Progenitor cell of endocrine pancreas (in vitro differentiated cells): ENCODE measurements around the gene PSME3IP1. TPM values are rescaled to one million over a fixed set of nuclear protein-coding genes. Genes with fewer than 3 reads are reported as not detected.
A peak's percentile ranks its signal among the peaks of the same experiment; 100 is the strongest.

ENCODE experiments used
- DNase-seq: peaks from one replicate; pipeline ENCODE4 v3.0.0; 2021; ENCODE audit warnings: low spot score; ENCODE audit not compliant: unreplicated experiment
- H3K27ac Mint-ChIP-seq: 2 replicates; pipeline ENCODE4 v1.8.0; 2021; ENCODE audit warnings: mild to moderate bottlenecking, moderate library complexity, mixed read lengths
- H3K27me3 Mint-ChIP-seq: 2 replicates; pipeline ENCODE4 v1.8.0; 2021; ENCODE audit warnings: mixed read lengths
- H3K36me3 Mint-ChIP-seq: 2 replicates; pipeline ENCODE4 v1.8.0; 2022; ENCODE audit warnings: mixed read lengths; ENCODE audit not compliant: insufficient read depth
- H3K4me1 Mint-ChIP-seq: 2 replicates; pipeline ENCODE4 v1.8.0; 2021; ENCODE audit warnings: low read depth, mixed read lengths
- H3K4me3 Mint-ChIP-seq: 2 replicates; pipeline ENCODE4 v1.8.0; 2021; ENCODE audit warnings: low read depth, mild to moderate bottlenecking, moderate library complexity, mixed read lengths
- H3K9me3 Mint-ChIP-seq: 2 replicates; pipeline ENCODE4 v1.8.0; 2021; ENCODE audit warnings: low read depth, mixed read lengths
- total RNA-seq: library from RNA; stranded (reverse); gene quantifications from 2 replicates; pipeline ENCODE4 v1.2.1, GENCODE V29; 2021
- TF ChIP-seq, protein P1 (sequence below): fragments of 200-600 bp; sonication (generic); IDR thresholded peaks from one replicate; pipeline ENCODE4 v1.5.0; 2021; ENCODE audit warnings: antibody characterized with exemption, mild to moderate bottlenecking; ENCODE audit not compliant: unreplicated experiment

PSME3IP1 gene
- total RNA-seq, 1 donor from 2014 or later = 101 TPM

DNA sequence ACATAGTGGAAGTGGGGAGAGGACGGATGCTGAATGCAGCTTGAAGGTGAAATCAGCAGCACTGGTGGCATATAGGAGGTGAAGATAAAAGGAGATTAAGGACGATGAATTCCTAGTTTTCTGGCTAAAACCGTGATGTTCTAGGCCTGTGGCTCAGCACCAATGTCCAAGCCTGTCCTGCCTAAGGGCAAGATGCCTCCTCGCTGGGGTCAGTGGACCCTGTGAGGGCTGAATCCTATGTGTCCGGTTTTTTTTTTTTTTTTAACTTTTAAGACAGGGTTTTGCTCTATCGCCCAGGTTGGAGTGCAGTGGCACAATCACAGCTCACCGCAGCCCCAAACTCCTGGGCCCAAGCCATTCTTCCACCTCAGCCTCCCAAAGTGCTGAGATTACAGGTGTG, 80.7 kb downstream of the PSME3IP1 start:
- H3K36me3 Mint-ChIP-seq = no peaks in the 10 kb centered on the region
- H3K9me3 Mint-ChIP-seq = no peaks in the 10 kb centered on the region
- no peaks in the 10 kb centered on the region for H3K4me1 Mint-ChIP-seq
- no peak for DNase-seq
- H3K27ac Mint-ChIP-seq = no peak overlapping the region
- TF ChIP-seq, protein P1, sequence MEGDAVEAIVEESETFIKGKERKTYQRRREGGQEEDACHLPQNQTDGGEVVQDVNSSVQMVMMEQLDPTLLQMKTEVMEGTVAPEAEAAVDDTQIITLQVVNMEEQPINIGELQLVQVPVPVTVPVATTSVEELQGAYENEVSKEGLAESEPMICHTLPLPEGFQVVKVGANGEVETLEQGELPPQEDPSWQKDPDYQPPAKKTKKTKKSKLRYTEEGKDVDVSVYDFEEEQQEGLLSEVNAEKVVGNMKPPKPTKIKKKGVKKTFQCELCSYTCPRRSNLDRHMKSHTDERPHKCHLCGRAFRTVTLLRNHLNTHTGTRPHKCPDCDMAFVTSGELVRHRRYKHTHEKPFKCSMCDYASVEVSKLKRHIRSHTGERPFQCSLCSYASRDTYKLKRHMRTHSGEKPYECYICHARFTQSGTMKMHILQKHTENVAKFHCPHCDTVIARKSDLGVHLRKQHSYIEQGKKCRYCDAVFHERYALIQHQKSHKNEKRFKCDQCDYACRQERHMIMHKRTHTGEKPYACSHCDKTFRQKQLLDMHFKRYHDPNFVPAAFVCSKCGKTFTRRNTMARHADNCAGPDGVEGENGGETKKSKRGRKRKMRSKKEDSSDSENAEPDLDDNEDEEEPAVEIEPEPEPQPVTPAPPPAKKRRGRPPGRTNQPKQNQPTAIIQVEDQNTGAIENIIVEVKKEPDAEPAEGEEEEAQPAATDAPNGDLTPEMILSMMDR = no peak
- H3K4me3 Mint-ChIP-seq = no peak overlapping the region
- H3K27me3 Mint-ChIP-seq = peaks cover 3% of the 10 kb centered on the region

DNA sequence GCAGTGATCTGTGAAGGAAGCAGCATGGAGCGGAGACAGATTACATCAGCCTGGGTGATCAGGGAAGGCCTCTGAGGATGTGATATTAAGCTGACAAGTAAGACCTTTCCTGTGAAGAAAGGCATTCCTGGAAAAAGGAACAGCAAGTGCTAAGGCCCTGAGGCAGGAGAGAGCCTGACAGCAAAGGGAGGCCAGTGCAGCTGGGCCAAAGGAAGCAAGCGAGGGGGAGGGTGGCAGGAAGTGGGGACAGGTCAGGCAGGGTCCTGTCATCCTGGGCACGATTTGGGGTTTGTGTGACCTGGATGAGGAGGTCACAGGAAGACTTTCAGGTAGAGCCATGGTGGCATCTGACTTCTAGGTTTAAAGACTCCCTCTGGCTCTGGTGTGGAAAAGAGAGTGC, 81.1 kb downstream of the PSME3IP1 start:
- H3K9me3 Mint-ChIP-seq = no peaks in the 10 kb centered on the region
- H3K27ac Mint-ChIP-seq = no peak overlapping the region
- no peak for DNase-seq
- no peaks in the 10 kb centered on the region for H3K36me3 Mint-ChIP-seq
- no peak overlapping the region for H3K4me3 Mint-ChIP-seq
- no peaks in the 10 kb centered on the region for H3K4me1 Mint-ChIP-seq
- TF ChIP-seq, protein P1 = no peak
- H3K27me3 Mint-ChIP-seq = peaks cover 3% of the 10 kb centered on the region

- Mint-ChIP-seq H3K27me3 (peaks cover 13% of the 10 kb centered on the region), H3K9me3 (no peaks in the 10 kb centered on the region), H3K4me1 (no peaks in the 10 kb centered on the region), H3K36me3 (no peaks in the 10 kb centered on the region), H3K4me3 (no peak overlapping the region), H3K27ac (peak overlapping the region; percentile 41)
- no peak for DNase-seq
- TF ChIP-seq, protein P1 = no peak
Observed at GRCh38 chr16:57102888-57103851, 82.7 kb downstream of the PSME3IP1 start.

Other genes with a start within 250 kb of the PSME3IP1 start
- not detected in 2 replicates for gene CETP, start 224.1 kb downstream of the PSME3IP1 start, total RNA-seq
- not detected in 2 replicates for gene NLRC5, start 196.5 kb downstream of the PSME3IP1 start, total RNA-seq
- gene CPNE2, start 93.5 kb downstream of the PSME3IP1 start, total RNA-seq = 6.7 and 10.1 TPM in 2 replicates
- gene RSPRY1, start 290 bp upstream of the PSME3IP1 start, total RNA-seq = 57.4 and 63.7 TPM in 2 replicates
- gene ARL2BP, start 59.2 kb upstream of the PSME3IP1 start, total RNA-seq = 40.7 and 43.0 TPM in 2 replicates
- gene PLLP, start 98.6 kb upstream of the PSME3IP1 start, total RNA-seq = 1.6 and 2.9 TPM in 2 replicates
- not detected in 2 replicates for gene CCL22, start 172.7 kb upstream of the PSME3IP1 start, total RNA-seq
- gene CX3CL1, start 186.5 kb upstream of the PSME3IP1 start, total RNA-seq = 0.53 and 0.74 TPM in 2 replicates
- gene CCL17, start 218.7 kb upstream of the PSME3IP1 start, total RNA-seq = not detected in 2 replicates